NB4 (cell line): ENCODE results near the gene ELAC1.

ENCODE experiments used
- MYC ChIP-seq: IDR thresholded peaks from 2 replicates; pipeline ENCODE4 v1.6.1; 2011; ENCODE audit warnings: low read depth, low read length
- POLR2A ChIP-seq: IDR thresholded peaks from 2 replicates; pipeline ENCODE4 v1.6.1; 2011; ENCODE audit warnings: mild to moderate bottlenecking; ENCODE audit not compliant: insufficient read length; ENCODE audit errors: extremely low read depth
- TF ChIP-seq, protein P1 (sequence below): IDR thresholded peaks from one replicate; pipeline ENCODE4 v1.5.1; 2012; ENCODE audit warnings: low read depth, low read length

DNA sequence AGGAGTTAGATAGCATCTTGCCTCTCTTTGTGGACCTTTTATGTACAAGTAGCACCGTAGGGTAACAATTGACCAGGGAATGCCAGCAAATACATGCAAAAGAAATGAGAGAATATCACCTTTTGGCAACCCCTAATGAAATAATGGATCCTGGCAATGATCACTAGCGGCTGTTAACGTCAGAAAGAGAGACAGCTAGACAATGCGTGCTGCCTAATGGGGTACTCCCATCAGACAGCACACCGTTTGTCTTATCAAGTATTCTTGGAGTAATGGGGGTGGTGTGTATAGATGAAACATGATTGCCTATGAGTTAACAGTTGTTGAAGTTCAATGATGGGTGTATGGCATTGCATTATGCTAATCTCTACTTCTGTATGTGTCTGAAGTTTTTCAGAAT is 1.6 kb downstream of the ELAC1 start:
- TF ChIP-seq, protein P1, sequence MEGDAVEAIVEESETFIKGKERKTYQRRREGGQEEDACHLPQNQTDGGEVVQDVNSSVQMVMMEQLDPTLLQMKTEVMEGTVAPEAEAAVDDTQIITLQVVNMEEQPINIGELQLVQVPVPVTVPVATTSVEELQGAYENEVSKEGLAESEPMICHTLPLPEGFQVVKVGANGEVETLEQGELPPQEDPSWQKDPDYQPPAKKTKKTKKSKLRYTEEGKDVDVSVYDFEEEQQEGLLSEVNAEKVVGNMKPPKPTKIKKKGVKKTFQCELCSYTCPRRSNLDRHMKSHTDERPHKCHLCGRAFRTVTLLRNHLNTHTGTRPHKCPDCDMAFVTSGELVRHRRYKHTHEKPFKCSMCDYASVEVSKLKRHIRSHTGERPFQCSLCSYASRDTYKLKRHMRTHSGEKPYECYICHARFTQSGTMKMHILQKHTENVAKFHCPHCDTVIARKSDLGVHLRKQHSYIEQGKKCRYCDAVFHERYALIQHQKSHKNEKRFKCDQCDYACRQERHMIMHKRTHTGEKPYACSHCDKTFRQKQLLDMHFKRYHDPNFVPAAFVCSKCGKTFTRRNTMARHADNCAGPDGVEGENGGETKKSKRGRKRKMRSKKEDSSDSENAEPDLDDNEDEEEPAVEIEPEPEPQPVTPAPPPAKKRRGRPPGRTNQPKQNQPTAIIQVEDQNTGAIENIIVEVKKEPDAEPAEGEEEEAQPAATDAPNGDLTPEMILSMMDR, result no peak
- TF ChIP-seq POLR2A (no peak), MYC (no peak)
